HG03520 (cell line): ENCODE data around the gene STOX2.
"Not testable (repeated sequence)": the region's sequence is repeated elsewhere in the genome, so short reads cannot be mapped to it uniquely, and the experiment has no call there.

Experiments used
- ATAC-seq: cut with Tn5 transposase; IDR thresholded peaks from one replicate; pipeline ENCODE4 v1.9.1; 2021; ENCODE audit warnings: mild to moderate bottlenecking, moderate library complexity; ENCODE audit not compliant: unreplicated experiment

STOX2 gene

GRCh38 chr4:183934761-183935160 is 29.7 kb downstream of the STOX2 start:
- ATAC-seq = no peak

GRCh38 chr4:183935355-183936005 is 30.4 kb downstream of the STOX2 start:
- ATAC-seq = no peak

GRCh38 chr4:183936047-183936446 is 30.9 kb downstream of the STOX2 start:
- ATAC-seq = no peak

- no peak for ATAC-seq
These were observed 31.7 kb downstream of the STOX2 start for GRCh38 chr4:183936574-183937345.

- no peak for ATAC-seq
These were observed 35.8 kb downstream of the STOX2 start for GRCh38 chr4:183940864-183941263.

- no peak for ATAC-seq
These were observed 36.9 kb downstream of the STOX2 start for GRCh38 chr4:183941964-183942363.

- ATAC-seq = no peak
These were observed 40.6 kb downstream of the STOX2 start for GRCh38 chr4:183945741-183946140.

- no peak for ATAC-seq
These were observed 45.4 kb downstream of the STOX2 start for GRCh38 chr4:183950536-183950935.

- ATAC-seq = not testable (repeated sequence)
These were observed 47.5 kb downstream of the STOX2 start for GRCh38 chr4:183952652-183953051.

GRCh38 chr4:183959319-183960045 is 54.4 kb downstream of the STOX2 start:
- ATAC-seq = no peak

GRCh38 chr4:183960046-183960420 is 54.9 kb downstream of the STOX2 start:
- ATAC-seq = no peak

- ATAC-seq = no peak
These were observed 55.9 kb downstream of the STOX2 start for GRCh38 chr4:183960962-183961541.

GRCh38 chr4:183961795-183962194 is 56.7 kb downstream of the STOX2 start:
- ATAC-seq = no peak

- no peak for ATAC-seq
These were observed 57.3 kb downstream of the STOX2 start for GRCh38 chr4:183962419-183962818.

GRCh38 chr4:183966371-183966770 is 61.3 kb downstream of the STOX2 start:
- no peak for ATAC-seq

GRCh38 chr4:183967266-183967665 is 62.2 kb downstream of the STOX2 start:
- no peak for ATAC-seq

- no peak for ATAC-seq
These were observed 63.4 kb downstream of the STOX2 start for GRCh38 chr4:183968502-183968901.

GRCh38 chr4:183968931-183969330 is 63.8 kb downstream of the STOX2 start:
- ATAC-seq = no peak

- ATAC-seq = no peak
These were observed 64.5 kb downstream of the STOX2 start for GRCh38 chr4:183969596-183969995.

GRCh38 chr4:183971929-183972490 is 66.9 kb downstream of the STOX2 start:
- no peak for ATAC-seq

- no peak for ATAC-seq
These were observed 72.6 kb downstream of the STOX2 start for GRCh38 chr4:183977707-183978106.
